NCI-H1930 (cell line): Measurements from ENCODE around the gene DUSP15.
A peak's percentile ranks its signal among the peaks of the same experiment; 100 is the strongest.
"Not testable (repeated sequence)": the region's sequence is repeated elsewhere in the genome, so short reads cannot be mapped to it uniquely, and the experiment has no call there.

Source experiments
- DNase-seq, 2 experiments: peaks; one replicate each; lab custom pipeline; 2025; lab: John Stamatoyannopoulos, UW

Gene DUSP15

DNA sequence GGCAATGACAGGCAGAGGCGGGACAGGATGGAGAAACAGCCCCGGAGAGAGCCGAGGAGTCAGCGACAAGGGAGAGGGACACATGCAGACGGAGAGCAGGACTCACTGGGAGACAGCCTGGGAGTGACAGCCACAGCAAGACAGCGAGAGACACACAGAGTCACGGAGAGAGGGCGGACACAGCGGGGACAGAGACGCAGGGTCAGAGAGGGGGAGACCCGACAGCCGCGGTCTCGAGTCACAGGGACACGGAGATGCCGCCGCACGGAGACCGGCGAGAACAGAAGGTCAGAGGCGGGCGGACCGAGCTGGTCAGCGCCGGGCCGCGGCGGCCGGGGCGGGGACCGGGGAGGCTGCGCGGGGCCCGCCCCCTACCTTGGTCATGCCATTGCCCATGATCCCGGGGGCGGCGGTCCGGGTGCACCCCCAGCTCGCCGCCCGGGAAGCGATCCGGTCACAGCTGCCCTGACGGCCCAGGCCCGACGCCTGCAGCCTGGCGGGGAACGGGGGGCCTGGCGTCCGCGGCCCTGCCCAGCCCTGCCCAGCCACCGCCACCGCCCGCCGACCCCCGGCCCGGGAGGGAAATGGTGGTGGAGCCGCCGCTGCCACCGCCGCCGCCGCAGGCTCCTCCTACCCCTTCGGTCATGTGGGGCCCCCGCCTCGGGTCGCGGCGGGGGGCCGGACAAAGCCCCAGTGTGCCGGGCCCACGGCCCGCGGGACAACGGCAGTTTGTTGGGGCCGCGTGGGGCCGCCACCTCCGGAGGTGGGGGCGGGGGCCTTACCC, at the start of gene DUSP15, which contains the start of gene TTLL9:
DUSP15 (minus strand) TSS at position 586 of the 784 bp plus-strand sequence; CDS start at position 396, 190 bp downstream.
TTLL9 (plus strand) TSS at position 693 of the 784 bp plus-strand sequence. CDS start 493 bp downstream, outside the sequence.
- peak in 1 of 2 experiments; percentile 37 for DNase-seq

DNA sequence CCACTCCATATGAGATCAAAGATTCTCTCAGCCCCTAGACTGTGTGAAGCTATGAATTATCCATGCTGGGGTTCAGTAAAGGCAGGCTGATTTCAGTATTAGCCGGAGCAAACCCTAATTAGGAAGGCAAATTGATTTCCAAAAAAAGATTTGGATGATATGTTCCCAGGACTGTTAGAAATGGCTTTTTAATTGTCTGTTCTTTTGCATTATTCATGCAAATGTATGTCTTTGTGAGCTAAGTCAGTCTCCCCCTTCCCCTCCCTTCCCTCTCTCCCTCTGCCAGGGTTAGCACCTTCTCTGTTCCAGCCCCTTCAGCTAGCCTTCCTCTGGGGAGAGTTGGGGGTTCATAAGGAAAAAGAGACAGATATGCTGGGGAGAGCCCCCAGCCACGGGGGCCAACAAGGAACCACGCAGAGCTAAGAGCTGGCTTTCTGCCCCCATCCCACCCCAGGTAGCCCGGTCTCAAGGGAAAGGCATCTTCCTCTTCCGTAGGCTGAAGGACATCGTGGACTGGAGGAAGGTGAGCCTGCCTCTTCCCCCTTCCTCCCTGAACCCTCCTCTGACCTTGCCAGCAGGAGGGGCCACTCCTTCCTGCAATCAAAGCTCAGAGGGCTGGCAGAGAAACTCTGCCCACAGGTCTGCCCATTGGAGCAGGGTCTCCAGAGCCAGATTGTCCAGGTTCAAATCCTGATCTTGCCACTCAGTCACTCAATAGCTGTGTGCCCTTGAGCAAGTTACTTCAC, 49.3 kb upstream of the DUSP15 start:
- no peak for DNase-seq

DNA sequence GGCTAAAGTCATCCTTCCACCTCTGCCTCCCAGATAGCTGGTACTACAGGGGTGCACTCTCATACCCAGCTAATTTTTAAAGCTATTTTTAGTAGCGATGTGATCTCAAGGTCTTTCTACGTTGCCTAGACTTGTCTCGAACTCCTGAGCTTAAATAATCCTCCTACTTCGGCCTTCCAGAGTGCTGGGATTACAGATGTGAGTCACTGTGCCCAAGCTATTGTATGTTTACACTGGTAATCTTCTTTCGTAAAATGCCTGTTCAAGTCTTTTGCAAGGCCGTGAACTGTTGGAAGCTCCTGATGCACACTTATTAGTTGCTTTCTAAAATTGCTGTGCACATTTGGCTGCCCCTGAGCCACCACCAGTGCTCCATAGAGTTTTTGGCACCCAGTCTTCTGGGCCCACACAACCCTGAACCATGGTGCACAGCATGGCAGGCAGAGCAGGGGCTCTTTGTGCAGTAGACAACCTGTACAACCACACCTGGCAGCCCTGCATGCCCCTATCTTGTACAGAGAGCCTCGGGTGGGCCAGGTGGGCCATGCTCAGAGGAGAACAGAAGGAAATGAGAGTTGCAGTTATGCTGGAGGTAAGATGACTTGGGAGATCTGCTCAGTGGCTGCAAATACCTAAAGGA, 48.3 kb upstream of the DUSP15 start:
- no peak for DNase-seq

- not testable (repeated sequence) for DNase-seq
Observed at GRCh38 chr20:31917962-31918412, 47.7 kb upstream of the DUSP15 start.

DNA sequence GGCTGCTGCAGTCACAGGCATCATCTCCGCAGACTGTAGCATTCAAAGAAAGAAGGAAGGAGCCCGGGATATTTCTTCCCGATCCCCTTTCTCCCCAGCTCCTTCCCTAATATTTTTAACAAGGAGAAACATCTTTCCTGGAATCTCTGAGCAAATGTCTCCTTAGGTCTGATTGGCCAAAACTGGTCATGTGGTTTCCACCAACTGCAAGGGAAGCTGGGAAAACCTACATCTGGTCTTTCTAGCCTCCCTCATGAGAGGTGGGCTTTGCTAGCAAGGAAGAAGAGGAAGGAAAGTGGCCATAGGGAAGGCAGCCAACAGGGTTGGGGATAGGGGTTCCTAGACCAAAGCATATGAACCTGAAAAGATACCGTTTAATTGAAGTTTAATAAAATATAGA, 46.4 kb upstream of the DUSP15 start:
- DNase-seq: no peak

GRCh38 chr20:31915491-31916280, 45.4 kb upstream of the DUSP15 start:
- DNase-seq: no peak

- DNase-seq: no peak
Observed at GRCh38 chr20:31914170-31914569, 43.8 kb upstream of the DUSP15 start.

DNA sequence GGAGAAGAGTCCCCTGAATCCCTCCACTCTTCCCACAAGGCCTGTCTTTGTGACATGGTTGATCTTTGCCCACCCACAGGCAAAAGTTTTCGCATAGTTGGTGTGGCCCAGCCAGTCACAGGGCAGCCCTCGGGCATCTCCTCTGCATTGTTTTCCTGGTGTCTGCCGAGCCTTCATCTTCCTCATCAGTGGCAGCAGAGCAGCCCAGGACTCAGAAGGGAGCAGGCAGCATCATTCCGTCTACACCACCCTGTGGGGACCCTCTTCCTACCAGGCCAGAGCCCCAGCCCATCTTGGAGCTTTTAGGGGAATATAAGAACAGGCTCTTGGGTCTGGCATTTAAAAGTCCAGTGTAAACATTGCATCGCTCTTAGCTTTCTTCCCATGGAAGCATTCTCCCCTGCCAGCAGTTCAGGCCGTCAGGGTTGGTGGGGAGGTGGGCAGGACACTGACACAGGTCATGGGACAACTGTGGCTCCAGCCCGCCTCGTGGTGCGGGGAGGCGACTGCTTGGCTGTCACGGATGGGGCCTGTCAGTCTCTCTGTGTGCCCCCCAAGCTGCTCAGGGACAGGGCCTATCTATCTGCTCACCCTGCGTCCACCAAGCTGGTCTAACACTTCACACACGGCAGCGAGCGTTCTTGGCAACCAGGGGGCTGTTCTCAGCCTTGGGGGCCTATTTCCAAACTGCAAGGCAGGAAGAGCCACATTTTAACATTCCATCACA, 43.3 kb upstream of the DUSP15 start:
- DNase-seq: no peak

DNA sequence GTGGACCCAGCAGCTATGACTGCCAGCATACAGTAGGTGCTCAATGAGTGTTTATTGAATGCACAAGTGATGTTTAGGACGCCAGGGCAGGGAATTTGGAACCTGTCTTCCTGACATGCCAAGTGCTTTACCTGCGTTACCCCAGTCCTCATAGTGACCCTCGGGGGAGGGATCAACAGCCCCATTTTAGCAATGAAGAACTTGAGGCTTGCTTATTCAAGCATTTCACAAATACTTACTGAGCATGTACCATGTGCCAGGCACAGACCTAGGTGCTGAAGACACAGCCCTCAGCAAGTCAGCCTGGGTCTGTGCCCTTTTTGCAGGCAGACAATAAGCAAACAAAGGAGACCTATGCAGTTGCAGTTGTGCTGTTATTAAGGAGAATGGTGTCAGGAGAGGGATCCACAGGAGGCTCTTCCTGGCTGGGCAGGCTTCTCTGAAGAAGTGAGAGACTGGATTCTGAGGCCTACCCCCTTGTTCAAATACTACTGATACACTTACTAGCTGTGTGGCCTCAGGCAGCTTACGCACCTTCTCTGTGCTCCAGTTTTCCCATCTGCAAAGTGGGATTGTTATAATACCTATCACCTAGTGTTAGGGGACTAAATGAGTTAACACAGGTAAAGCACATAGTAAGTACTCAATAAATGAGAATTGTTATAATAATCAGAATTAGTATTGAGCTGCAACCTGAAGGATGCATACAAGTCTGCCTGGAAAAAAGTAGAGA, 39.9 kb upstream of the DUSP15 start:
- no peak for DNase-seq

DNA sequence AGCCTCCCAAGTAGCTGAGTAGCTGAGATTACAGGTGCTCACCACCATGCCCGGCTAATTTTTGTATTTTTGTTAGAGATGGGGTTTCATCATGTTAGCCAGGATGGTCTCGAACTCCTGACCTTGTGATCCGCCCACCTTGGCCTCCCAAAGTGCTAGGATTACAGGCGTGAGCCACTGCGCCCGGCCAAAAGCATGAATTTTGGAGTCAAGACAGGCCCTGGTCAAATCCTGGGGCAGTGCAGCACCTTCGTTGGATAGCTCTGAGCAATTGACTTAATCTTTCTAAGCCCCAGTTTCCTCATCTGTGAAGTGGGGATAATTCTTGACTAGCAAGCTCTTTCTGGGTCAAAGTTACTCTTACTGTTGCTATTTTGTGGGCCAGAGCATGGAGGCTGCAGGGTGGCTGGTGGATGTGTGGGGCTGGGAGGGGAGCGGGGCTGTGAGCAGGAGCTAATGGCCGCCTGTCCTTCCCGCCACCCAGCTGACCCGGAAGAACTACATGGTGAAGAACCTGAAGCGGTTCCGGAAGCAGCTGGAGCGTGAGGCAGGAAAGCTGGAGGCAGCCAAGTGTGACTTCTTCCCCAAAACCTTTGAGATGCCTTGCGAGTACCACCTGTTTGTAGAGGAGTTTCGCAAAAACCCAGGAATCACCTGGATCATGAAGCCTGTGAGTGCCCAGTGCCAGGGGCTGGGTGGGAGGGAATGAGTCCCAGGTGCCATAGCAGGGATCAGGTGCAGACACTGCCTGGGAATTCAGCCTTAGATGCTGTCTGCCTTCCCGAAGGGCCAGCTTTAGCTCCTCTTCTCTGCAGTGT, 39.1 kb upstream of the DUSP15 start:
- no peak for DNase-seq

DNA sequence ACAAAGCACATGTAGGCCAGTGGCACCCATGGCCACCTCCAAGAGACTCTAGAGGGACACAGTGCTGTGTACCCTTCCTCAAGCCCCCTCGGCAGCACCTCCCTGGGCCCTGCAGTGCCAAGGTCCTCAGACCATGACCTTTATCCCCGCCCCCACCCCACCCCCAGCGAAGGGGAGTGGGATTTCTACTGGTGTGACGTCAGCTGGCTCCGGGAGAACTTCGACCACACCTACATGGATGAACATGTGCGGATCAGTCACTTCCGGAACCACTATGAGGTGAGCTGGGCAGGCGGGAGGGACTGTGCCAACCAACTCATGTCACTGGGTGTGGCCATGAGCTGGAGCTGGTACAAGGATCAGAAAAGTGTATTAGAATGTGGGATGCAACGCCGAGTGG, 38.1 kb upstream of the DUSP15 start:
- no peak for DNase-seq

DNA sequence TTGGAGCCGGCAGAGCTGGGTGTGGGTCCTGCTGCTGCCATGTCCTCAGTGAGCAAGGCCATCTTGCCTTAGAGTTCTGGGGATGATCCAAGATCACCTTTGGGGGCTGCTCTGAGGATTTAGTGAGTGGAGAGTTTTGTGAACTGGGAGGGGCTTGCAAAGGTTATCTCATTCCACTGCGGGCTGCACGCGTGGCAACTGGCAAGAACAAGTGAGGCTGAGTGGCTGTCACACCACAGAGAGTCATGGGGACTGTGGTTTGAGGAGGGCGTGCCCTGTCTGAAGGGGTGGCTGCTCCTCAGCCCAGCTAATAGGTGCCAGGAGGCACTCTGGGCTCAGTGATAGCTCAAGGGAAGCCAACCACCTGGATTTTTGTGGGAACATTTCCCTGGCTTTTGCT, 37.7 kb upstream of the DUSP15 start:
- DNase-seq: no peak

- no peak for DNase-seq
Observed at GRCh38 chr20:31907046-31907445, 36.7 kb upstream of the DUSP15 start.

- no peak for DNase-seq
Observed at GRCh38 chr20:31906001-31906400, 35.7 kb upstream of the DUSP15 start.

DNA sequence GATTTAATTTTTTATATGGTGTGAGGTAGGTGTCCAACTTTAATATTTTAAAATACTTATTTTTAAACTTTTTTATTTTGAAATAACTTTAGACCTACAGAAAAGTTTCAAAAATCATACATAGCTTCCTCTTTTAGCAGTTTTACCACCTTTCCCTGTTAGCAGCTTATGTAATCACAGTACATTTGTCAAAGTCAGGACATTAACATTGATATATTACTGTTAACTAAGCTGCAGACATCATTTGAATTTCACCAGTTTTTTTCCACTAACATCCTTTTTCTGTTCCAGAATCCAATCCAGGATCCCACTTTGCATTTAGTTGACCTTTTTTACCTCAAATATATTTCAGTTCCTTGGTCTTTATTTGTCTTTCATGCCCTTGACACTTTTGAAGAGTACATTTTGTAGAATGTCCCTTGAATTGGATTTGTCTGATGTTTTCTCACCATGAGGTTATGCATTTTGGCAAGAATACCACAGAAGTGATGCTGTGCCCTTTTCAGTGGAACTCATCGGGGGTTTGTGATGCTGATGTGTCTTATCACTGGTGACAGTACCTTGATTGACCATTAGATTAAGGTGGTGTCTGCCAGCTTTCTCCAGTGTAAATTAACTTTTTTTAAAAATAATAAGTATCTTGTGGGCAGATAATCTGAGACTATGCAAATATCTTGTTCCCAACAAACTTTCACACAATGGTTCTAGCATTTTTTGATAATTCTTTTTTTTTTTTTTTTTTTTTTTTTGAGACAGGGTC, 33.5 kb upstream of the DUSP15 start:
- no peak for DNase-seq

GRCh38 chr20:31901615-31902014, 31.3 kb upstream of the DUSP15 start:
- no peak for DNase-seq

DNA sequence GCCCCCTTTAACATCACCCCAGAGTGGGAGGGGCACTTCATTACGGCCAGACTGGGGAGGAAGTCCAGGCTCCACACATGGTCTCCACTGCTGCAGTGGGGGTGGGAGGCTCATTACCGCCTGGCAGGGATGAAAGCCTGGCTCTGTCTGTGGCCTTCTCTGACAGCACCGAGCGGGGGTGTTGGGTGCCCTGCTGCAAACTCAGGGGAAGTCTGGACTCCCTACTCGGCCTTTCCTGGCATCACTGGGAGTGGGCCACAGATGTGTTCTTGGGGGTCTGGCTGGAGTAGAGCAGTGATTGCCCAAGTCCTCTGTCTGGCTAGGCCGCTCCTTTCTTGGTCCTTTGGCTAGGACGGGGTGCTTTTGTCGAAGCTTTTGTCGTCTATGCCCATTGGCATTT, 27.2 kb upstream of the DUSP15 start:
- DNase-seq: no peak

DNA sequence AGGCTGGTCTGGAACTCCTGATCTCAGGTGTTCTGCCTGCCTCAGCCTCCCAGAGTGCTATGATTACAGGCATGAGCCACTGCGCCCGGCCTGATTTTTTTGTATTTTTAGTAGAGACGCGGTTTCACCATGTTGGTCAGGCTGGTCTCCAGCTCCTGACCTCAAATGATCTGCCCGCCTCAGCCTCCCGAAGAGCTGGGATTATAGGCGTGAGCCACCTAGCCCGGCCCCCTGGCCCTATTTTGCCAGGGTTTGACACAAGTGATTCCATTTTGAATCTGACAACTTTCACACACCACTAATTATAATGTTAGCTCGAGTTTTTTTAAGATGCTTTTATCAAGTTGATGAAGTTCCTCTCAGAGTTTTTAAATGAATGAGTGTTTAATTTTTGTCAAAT, 25.7 kb upstream of the DUSP15 start:
- DNase-seq: no peak
